Liver (tissue), 9 donors: Measurements from ENCODE around the gene AGPAT4. TPM values are rescaled to one million over a fixed set of nuclear protein-coding genes. Genes with fewer than 3 reads are reported as not detected.
"Not testable (repeated sequence)": the region's sequence is repeated elsewhere in the genome, so short reads cannot be mapped to it uniquely, and the experiment has no call there.

ENCODE experiments used
- DNase-seq: peaks from one replicate; pipeline ENCODE4 v3.0.0-alpha.2; 2017; ENCODE audit warnings: low spot score
- H3K27ac ChIP-seq, 2 donors: one replicate each; pipeline ENCODE4 v1.7.0; 2013; ENCODE audit warnings: inconsistent platforms in 2 of 2, low read length in 2 of 2, control low read depth in 1 of 2, low read depth in 1 of 2, mild to moderate bottlenecking in 1 of 2
- H3K27me3 ChIP-seq, 4 donors: one replicate each; pipeline versions ENCODE4 v1.6.1 to v1.7.0; 2013; ENCODE audit warnings: low read length in 3 of 4, inconsistent platforms in 1 of 4, mild to moderate bottlenecking in 1 of 4, moderate library complexity in 1 of 4; ENCODE audit not compliant: control insufficient read depth in 4 of 4, insufficient read depth in 4 of 4
- H3K36me3 ChIP-seq, 4 donors: one replicate each; pipeline versions ENCODE4 v1.6.1 to v1.7.0; 2013; ENCODE audit warnings: low read length in 3 of 4, mild to moderate bottlenecking in 3 of 4, low read depth in 1 of 4, moderate library complexity in 1 of 4; ENCODE audit not compliant: control insufficient read depth in 4 of 4, insufficient read depth in 3 of 4
- H3K4me1 ChIP-seq, 4 donors: one replicate each; pipeline versions ENCODE4 v1.6.1 to v1.7.0; 2013; ENCODE audit warnings: low read length in 3 of 4, mild to moderate bottlenecking in 3 of 4, moderate library complexity in 1 of 4; ENCODE audit not compliant: control insufficient read depth in 4 of 4, insufficient read depth in 4 of 4
- H3K4me3 ChIP-seq, 3 donors: one replicate each; pipeline versions ENCODE4 v1.6.1 to v1.7.0; 2013; ENCODE audit warnings: low read length in 3 of 3, control low read depth in 1 of 3, low read depth in 1 of 3, mild to moderate bottlenecking in 1 of 3
- H3K9ac ChIP-seq, 2 donors: one replicate each; pipeline ENCODE4 v1.7.0; 2013; ENCODE audit warnings: low read length in 2 of 2, mild to moderate bottlenecking in 2 of 2, moderate library complexity in 2 of 2, control low read depth in 1 of 2, low read depth in 1 of 2
- H3K9me3 ChIP-seq, 4 donors: one replicate each; pipeline versions ENCODE4 v1.6.1 to v1.7.0; 2013; ENCODE audit warnings: low read length in 3 of 4; ENCODE audit not compliant: control insufficient read depth in 4 of 4
- FOXA1 ChIP-seq: IDR thresholded peaks from 2 replicates; pipeline ENCODE4 v1.6.1; 2016; ENCODE audit warnings: antibody characterized with exemption
- GABPA ChIP-seq, 2 donors: IDR thresholded peaks in 1 of 2; conservative IDR thresholded peaks in 1 of 2; 2 replicates each; pipeline ENCODE4 v1.6.1; 2016; ENCODE audit warnings: antibody characterized with exemption in 2 of 2, mild to moderate bottlenecking in 1 of 2, moderate library complexity in 1 of 2
- REST ChIP-seq: IDR thresholded peaks from 2 replicates; pipeline ENCODE4 v1.6.1; 2016; ENCODE audit warnings: antibody characterized with exemption, mild to moderate bottlenecking
- RXRA ChIP-seq, 2 donors: IDR thresholded peaks; 2 replicates each; pipeline ENCODE4 v1.6.1; 2017 to 2018; ENCODE audit warnings: antibody characterized with exemption in 2 of 2, mild to moderate bottlenecking in 1 of 2
- YY1 ChIP-seq: IDR thresholded peaks from 2 replicates; pipeline ENCODE4 v1.6.1; 2016; ENCODE audit warnings: antibody characterized with exemption, mild to moderate bottlenecking
- ZBTB33 ChIP-seq: IDR thresholded peaks from 2 replicates; pipeline ENCODE4 v1.6.1; 2016; ENCODE audit warnings: antibody characterized with exemption
- WGBS: extraction: QIAGEN DNeasy Blood & Tissue Kit; methylation state at CpG from one replicate; pipeline ENCODE4 v1.1.7; 2013; 5-methylcytosine and 5-hydroxymethylcytosine counted together
- polyA plus RNA-seq, 2 donors: library from polyadenylated mRNA; stranded (reverse) in 1 of 2; unstranded in 1 of 2; fragments of 200-250 nt in 1 of 2; fragments of >200 nt in 1 of 2; fragmentation: Nextera tagmentation in 1 of 2; extraction: Ambion mirVana in 1 of 2; gene quantifications; one replicate each; pipeline versions ENCODE4 v1.2.1 to v1.2.3, GENCODE V29; 2013 to 2015
- total RNA-seq, 2 donors: library from RNA; depleted of rRNA; stranded (reverse); fragments of >200 nt; gene quantifications; one replicate each; pipeline ENCODE4 v1.2.3, GENCODE V29; 2014
- TF ChIP-seq, protein P1 (sequence below): fragments of 150-350 bp; IDR thresholded peaks from 2 replicates; pipeline ENCODE4 v1.5.1; 2017; ENCODE audit warnings: improper control_type of control experiment, low read depth, low read length; ENCODE audit not compliant: missing input control
- TF ChIP-seq, protein P2 (sequence below): IDR thresholded peaks from 2 replicates; pipeline ENCODE4 v1.6.1; 2016; ENCODE audit warnings: antibody characterized with exemption
- donor health status: healthy.
- donor health status: healthy.
- donor health status: healthy.
- donor health status: healthy.
- donor health status: healthy.

AGPAT4 gene
- total and polyA plus RNA-seq, 4 donors = 0.44 to 17.5 (median 0.69) TPM

- no peak for TF ChIP-seq REST
Observed at GRCh38 chr6:161181121-161181520, 92.7 kb downstream of the AGPAT4 start (continued).

- not testable (repeated sequence) for H3K4me1 ChIP-seq, DNase-seq, H3K9ac ChIP-seq, H3K27me3 ChIP-seq, H3K27ac ChIP-seq, H3K4me3 ChIP-seq, H3K36me3 ChIP-seq, H3K9me3 ChIP-seq
- 97% methylated on average over 14 of the region's 14 CpGs for whole genome bisulfite sequencing
Observed at GRCh38 chr6:161178155-161178554, 95.7 kb downstream of the AGPAT4 start.

GRCh38 chr6:161176428-161176827 is 97.4 kb downstream of the AGPAT4 start:
- H3K9me3 ChIP-seq, H3K4me1 ChIP-seq, H3K36me3 ChIP-seq, H3K4me3 ChIP-seq, H3K27me3 ChIP-seq, DNase-seq, H3K9ac ChIP-seq, H3K27ac ChIP-seq: not testable (repeated sequence)
- 90% methylated on average over 3 of the region's 3 CpGs for WGBS

GRCh38 chr6:161172769-161173168 is 101.1 kb downstream of the AGPAT4 start:
- H3K36me3 ChIP-seq, H3K4me3 ChIP-seq, H3K9me3 ChIP-seq, H3K27me3 ChIP-seq, H3K4me1 ChIP-seq, H3K9ac ChIP-seq, DNase-seq, H3K27ac ChIP-seq: not testable (repeated sequence)
- WGBS = 79% methylated on average over 1 of the region's 1 CpG

GRCh38 chr6:161171207-161171606 is 102.7 kb downstream of the AGPAT4 start:
- Histone ChIP-seq H3K36me3 (no peaks in the 10 kb centered on the region), H3K27me3 (no peaks in the 10 kb centered on the region), H3K9me3 (no peaks in the 10 kb centered on the region), H3K9ac (no peak overlapping the region), H3K4me3 (no peak overlapping the region), H3K4me1 (peaks cover 0 to 3% (median 1%) of the 10 kb centered on the region in 4 donors), H3K27ac (no peak overlapping the region)
- no peak for DNase-seq
- TF ChIP-seq, protein P1, sequence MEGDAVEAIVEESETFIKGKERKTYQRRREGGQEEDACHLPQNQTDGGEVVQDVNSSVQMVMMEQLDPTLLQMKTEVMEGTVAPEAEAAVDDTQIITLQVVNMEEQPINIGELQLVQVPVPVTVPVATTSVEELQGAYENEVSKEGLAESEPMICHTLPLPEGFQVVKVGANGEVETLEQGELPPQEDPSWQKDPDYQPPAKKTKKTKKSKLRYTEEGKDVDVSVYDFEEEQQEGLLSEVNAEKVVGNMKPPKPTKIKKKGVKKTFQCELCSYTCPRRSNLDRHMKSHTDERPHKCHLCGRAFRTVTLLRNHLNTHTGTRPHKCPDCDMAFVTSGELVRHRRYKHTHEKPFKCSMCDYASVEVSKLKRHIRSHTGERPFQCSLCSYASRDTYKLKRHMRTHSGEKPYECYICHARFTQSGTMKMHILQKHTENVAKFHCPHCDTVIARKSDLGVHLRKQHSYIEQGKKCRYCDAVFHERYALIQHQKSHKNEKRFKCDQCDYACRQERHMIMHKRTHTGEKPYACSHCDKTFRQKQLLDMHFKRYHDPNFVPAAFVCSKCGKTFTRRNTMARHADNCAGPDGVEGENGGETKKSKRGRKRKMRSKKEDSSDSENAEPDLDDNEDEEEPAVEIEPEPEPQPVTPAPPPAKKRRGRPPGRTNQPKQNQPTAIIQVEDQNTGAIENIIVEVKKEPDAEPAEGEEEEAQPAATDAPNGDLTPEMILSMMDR = no peak
- no peak for TF ChIP-seq FOXA1
- TF ChIP-seq YY1 = no peak
- TF ChIP-seq GABPA (IDR thresholded peaks at IDR 0.05 in 1 of 2, conservative IDR thresholded peaks at IDR 0.05 in 1 of 2) = no peak
- no peak for TF ChIP-seq RXRA (IDR thresholded peaks at IDR 0.05)
- no peak for TF ChIP-seq ZBTB33
- TF ChIP-seq, protein P2, sequence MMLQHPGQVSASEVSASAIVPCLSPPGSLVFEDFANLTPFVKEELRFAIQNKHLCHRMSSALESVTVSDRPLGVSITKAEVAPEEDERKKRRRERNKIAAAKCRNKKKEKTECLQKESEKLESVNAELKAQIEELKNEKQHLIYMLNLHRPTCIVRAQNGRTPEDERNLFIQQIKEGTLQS = no peak
- WGBS = 94% methylated on average over 2 of the region's 2 CpGs
